ENCODE data around the gene RNF186.
"Not testable (repeated sequence)": the region's sequence is repeated elsewhere in the genome, so short reads cannot be mapped to it uniquely, and the experiment has no call there.

RNF186 gene

DNA sequence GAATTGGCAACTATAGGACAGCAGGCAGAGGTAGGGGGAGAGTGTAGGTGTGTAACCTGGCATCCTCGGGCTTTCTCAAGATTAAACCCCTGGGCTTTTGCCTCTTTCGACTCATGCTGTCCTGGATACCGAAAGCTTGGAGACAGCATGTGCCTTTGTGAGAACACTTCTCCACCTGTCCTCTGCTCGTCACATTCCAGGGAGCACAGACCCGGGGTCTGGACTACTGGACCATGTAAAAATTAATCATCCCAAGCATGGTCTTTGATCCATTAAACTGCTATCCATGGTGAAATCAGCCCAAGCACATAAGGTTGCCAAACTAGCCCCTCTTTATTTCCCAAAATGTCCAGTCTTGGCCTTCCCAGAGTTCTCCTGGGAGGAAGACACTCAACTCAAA is 9.0 kb upstream of the RNF186 start:
- no peak for DNase-seq

DNA sequence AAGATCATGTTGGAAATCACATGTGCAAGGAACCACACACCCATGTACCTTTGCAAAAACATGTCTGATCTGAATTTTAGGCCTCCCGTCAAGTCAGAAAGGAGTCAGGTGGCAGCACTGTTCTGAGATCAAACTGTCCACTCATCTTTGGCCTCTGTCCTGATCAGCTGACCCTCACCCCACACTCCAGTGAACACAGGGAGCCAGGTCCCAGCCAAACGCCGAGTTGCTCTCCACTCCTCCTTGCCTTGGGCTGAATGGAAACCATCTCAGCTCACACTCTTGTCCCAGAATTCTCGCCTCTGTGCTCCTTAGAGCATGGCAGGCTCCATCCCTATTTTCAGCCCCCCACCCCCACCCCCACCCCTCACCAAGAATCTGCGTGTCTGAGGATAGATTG is 4.6 kb upstream of the RNF186 start:
- DNase-seq, result no peak

DNA sequence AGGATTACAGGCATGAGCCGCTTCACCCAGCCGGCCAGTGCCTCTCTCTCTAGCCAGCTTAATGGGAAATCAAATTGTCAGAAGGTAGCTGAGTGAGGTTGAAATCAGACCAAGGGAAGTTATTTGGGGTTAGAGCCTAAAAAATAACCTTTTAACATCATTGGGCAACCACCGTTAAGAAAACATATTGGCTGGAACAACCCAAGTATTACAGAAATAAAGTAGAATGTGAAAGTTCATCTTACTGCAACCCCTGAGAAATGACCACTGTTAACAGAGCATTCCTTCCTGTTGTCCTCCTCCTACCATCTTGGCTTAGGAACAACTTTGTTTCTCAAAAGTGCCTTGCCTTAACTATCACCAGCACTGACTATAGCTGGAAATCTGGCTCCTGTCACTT is 3.2 kb upstream of the RNF186 start:
- DNase-seq, result no peak

GRCh38 chr1:19817160-19817559 is 2.1 kb upstream of the RNF186 start:
- DNase-seq, result no peak

GRCh38 chr1:19816737-19817086 is 1.6 kb upstream of the RNF186 start:
- DNase-seq, result not testable (repeated sequence)

GRCh38 chr1:19815801-19816736 is 986 bp upstream of the RNF186 start:
- DNase-seq, result no peak

GRCh38 chr1:19814244-19814661 is 830 bp downstream of the RNF186 start:
- no peak for DNase-seq

GRCh38 chr1:19813643-19813960 is 1.5 kb downstream of the RNF186 start:
- DNase-seq, result no peak

GRCh38 chr1:19812875-19813642 is 2.0 kb downstream of the RNF186 start:
- DNase-seq, result no peak

- peak in 1 of 4 experiments; percentile 19 for DNase-seq
Observed at GRCh38 chr1:19811206-19811851, 3.8 kb downstream of the RNF186 start.

GRCh38 chr1:19809044-19809750 is 5.9 kb downstream of the RNF186 start:
- no peak for DNase-seq

DNA sequence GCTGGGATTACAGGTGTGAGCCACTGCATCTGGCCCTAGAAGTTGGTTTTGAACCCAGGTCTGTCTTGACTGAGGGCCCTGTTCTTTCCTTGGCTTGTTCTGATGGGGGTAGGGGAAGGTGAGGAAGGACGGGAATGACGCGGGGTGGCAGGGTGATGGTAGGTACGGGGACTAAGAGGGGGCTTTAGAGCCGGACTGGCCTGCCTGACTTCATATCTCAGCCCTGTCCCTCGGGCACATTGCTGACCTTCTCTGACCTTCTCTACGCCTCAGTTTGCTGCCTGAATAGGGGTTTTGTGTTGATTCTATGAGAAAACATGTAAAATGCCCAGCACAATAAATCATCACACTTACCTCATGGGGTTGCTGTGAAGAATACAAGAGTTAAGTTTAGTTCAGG is 6.7 kb downstream of the RNF186 start:
- DNase-seq, result no peak

DNA sequence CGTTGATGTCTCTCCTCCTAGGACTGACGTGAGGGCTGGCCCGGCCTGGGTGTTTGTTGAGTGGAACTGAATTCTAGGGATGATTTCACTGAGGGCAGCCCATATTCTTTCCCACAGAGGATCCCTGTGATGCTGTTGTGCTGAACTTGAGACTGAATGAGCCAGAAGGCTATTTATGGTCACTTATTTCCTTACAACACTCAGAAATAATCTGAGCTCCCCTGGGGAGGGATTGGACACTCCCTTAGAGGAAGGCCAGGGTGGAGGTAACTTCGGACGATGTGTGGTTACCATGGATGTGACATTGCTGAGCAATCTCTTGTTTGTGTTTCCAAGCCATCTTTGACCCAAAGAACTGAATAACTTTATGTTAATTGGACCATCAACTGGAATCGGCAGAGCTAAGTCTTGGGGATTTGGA is 10.2 kb downstream of the RNF186 start:
- no peak for DNase-seq

DNA sequence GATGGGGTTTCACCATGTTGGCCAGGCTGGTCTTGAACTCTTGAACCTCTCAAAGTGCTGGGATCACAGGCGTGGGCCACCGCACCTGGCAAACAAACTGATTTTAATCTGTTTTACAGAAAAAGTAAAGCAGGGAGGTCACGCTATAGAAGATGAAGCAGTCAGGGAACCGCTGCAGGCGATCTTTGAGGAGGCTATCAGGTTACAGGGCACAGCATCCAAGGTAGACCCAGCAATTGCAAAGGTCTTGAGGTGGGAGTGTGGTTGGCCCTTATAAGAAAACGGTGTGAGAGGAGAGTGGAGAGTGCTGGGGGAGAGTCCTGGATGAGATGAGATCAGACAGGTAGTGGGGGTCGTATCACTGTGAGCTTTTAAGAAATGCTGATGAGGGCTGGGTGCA is 12.8 kb downstream of the RNF186 start:
- no peak for DNase-seq

GRCh38 chr1:19800076-19800804 is 14.8 kb downstream of the RNF186 start:
- peak in 3 of 4 experiments; percentile 23 to 46 (median 31) for DNase-seq

DNA sequence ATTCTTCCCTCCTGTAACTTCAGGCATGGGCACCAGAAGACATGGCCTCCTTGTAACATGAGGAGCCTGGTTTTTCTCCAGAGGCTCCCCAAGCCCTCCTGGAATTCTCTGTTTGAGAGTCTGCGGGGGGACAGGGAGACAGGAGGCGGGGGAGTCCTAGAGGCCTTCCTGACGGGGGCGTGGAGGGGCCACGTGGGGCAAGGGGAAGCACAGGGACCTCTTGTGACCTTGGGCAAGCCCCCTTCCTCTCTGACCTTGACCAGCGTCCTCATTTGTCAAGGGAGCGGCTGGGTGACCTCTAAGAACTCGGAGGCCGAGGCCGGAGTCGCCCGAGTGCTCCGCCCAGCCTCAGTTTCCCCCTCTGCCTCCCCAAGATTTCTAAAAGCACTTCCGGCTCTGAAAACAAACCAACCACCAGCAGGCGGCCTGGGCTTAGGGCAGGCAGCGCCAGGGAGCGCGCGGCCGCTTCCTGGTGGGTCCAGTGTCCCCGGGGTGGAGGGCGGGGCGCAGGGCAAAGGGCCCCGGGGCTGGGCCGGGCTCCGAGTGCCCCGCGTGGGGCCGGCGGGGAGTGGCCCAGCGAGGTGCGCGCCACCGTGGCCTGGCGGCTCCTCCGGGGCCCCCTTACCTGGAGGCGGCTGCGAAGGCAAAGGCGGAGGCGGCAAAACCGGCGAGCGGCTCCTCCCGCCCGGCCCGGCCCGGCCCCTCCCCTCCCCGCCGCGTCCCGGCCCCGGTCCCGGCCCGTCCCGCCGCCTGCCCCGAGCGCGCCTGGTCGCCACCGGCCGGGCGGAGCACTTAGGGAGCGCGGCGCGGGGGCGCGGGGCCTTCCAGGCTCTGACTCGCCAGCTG is 15.6 kb downstream of the RNF186 start, which contains the start of gene TMCO4:
Gene TMCO4 (minus strand): TSS at position 687 of the 846 bp plus-strand sequence. CDS start 19,158 bp downstream, outside the sequence.
- peak in 3 of 4 experiments; percentile 8 to 54 (median 23) for DNase-seq

GRCh38 chr1:19798486-19799229 is 16.4 kb downstream of the RNF186 start:
- no peak for DNase-seq

GRCh38 chr1:19797827-19798226 is 17.3 kb downstream of the RNF186 start:
- DNase-seq, result no peak

- DNase-seq, result no peak
Observed at GRCh38 chr1:19794583-19794982, 20.5 kb downstream of the RNF186 start.

DNA sequence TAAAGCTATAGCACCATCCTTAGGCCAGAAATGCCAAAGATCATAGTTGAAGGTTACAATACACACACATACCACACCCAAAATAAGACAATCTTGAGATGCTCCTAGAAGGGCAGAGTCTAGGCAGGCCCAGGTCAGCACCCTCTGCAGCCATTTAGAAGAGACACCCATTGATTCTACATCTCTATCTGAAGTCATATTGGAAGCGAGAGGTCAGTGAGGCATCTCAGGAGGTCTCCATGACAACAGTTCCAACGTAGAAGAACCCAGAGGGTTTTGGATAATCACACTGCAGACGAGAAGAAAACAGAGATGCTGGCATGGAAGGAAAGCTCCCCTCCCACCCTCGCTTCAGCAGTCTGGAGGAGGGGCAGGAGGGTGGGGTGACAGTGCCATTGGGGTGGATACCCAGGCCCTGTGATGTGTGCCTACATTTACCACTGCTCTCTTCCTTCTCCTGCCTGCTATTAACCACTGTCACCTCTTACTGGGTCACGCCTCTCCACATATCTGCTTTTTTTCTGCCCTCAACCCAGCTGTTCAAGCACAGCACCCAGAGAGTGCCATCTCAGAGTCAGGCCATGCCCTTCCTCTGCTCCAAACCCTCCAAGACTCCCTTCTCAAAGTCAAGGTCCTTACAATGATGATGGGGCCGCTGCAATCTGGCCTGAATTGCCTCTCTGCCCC is 21.6 kb downstream of the RNF186 start:
- DNase-seq, result no peak
